Measurements from ENCODE around the gene TAPT1. TPM values are rescaled to one million over a fixed set of nuclear protein-coding genes. Genes with fewer than 3 reads are reported as not detected.

Gene TAPT1
- total and polyA plus RNA-seq, 10 donors = 10.7 to 53.7 (median 42.4) TPM

DNA sequence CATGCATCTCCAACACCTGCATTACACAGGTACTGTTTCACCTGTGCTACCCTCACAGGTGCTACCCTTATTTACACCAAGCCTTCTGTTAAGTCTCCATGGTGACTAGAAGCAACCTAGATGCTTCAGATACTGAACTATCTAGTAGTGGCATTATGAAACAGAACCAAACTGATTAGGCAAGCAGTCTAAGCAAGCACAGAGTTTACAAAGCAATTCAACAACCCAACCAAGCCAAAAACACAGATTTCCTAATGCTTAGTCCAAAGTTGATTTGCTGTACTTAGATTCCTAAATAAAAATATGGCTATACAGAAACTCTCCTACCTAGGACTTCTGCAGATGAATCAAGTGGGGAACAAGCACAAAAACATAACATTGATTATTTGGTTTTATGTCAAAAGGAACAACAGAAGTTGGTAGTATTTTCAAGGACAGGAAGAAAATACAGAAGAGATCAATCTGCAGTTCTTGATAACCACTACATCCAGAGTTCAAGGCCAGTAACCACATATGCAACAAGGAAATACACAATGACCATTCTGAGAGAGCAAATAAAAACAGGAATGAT, 3.2 kb downstream of the TAPT1 start:
- H3K4me1 ChIP-seq = peaks cover 29 to 87% (median 56%) of the 10 kb centered on the region in 6 donors
- TF ChIP-seq, protein P1, sequence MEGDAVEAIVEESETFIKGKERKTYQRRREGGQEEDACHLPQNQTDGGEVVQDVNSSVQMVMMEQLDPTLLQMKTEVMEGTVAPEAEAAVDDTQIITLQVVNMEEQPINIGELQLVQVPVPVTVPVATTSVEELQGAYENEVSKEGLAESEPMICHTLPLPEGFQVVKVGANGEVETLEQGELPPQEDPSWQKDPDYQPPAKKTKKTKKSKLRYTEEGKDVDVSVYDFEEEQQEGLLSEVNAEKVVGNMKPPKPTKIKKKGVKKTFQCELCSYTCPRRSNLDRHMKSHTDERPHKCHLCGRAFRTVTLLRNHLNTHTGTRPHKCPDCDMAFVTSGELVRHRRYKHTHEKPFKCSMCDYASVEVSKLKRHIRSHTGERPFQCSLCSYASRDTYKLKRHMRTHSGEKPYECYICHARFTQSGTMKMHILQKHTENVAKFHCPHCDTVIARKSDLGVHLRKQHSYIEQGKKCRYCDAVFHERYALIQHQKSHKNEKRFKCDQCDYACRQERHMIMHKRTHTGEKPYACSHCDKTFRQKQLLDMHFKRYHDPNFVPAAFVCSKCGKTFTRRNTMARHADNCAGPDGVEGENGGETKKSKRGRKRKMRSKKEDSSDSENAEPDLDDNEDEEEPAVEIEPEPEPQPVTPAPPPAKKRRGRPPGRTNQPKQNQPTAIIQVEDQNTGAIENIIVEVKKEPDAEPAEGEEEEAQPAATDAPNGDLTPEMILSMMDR (IDR thresholded peaks at IDR 0.05 in 8 of 11, conservative IDR thresholded peaks at IDR 0.05 in 3 of 11) = no peak
- TF ChIP-seq POLR2A (IDR thresholded peaks at IDR 0.05) = no peak
- TF ChIP-seq POLR2AphosphoS5 (IDR thresholded peaks at IDR 0.05) = no peak
- no peaks in the 10 kb centered on the region for H3K27me3 ChIP-seq (replicated peaks in 1 of 7)
- peak overlapping the region in 3 of 8 donors; percentile 71 to 95 (median 78) for H3K4me3 ChIP-seq
- peaks cover 0 to 22% (median 0%) of the 10 kb centered on the region in 6 donors for H3K36me3 ChIP-seq
- no peak for DNase-seq
- H3K27ac ChIP-seq = peak overlapping the region in 6 of 8 donors; percentile 8 to 99 (median 96)
- intact Hi-C loops (cut with DNase I; ENCODE audit: low total_unique reads) = no loop called here
- H3K9me3 ChIP-seq = no peaks in the 10 kb centered on the region

DNA sequence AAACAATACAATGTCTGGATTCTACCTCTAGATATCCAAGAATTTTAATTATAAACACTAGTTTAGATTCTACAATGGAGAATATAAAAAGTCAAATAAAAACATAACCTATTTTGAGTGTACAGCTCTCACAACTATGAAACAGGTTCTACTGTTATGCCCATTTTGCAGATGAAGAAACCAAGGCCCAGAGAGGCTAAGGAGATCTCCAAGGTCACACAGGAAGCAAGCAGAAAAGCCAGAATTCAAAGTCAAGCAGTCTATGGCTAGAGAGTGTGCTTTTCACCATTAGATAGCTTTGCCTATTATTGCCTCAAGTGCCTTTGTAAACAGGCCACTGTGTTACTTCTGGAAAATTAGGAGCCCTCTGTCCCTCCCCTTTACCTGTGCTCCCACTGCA, 7.3 kb downstream of the TAPT1 start:
- Histone ChIP-seq H3K4me3 (no peak overlapping the region), H3K4me1 (peaks cover 20 to 100% (median 55%) of the 10 kb centered on the region in 6 donors), H3K36me3 (peaks cover 0 to 42% (median 0%) of the 10 kb centered on the region in 6 donors), H3K27me3 (replicated peaks in 1 of 7) (no peaks in the 10 kb centered on the region), H3K9me3 (no peaks in the 10 kb centered on the region), H3K27ac (no peak overlapping the region)
- intact Hi-C loops (cut with DNase I; ENCODE audit: low total_unique reads) = no loop called here
- no peak for TF ChIP-seq POLR2A (IDR thresholded peaks at IDR 0.05)
- TF ChIP-seq, protein P1 (IDR thresholded peaks at IDR 0.05 in 8 of 11, conservative IDR thresholded peaks at IDR 0.05 in 3 of 11) = no peak
- TF ChIP-seq POLR2AphosphoS5 (IDR thresholded peaks at IDR 0.05) = no peak
- no peak for DNase-seq

- H3K36me3 ChIP-seq = peaks cover 0 to 55% (median 4%) of the 10 kb centered on the region in 6 donors
- no peaks in the 10 kb centered on the region for H3K27me3 ChIP-seq (replicated peaks in 1 of 7)
- no peak overlapping the region for H3K4me3 ChIP-seq
- H3K9me3 ChIP-seq = no peaks in the 10 kb centered on the region
- TF ChIP-seq POLR2AphosphoS5 (IDR thresholded peaks at IDR 0.05) = no peak
- TF ChIP-seq, protein P1 (IDR thresholded peaks at IDR 0.05 in 8 of 11, conservative IDR thresholded peaks at IDR 0.05 in 3 of 11) = no peak
- no peak for TF ChIP-seq POLR2A (IDR thresholded peaks at IDR 0.05)
- H3K4me1 ChIP-seq = peaks cover 6 to 100% (median 48%) of the 10 kb centered on the region in 6 donors
- intact Hi-C loops (cut with DNase I; ENCODE audit: low total_unique reads) = no loop called here
- no peak for DNase-seq
- WGBS, 5 donors = 43 to 61% (median 52%) methylated on average over 6 of the region's 6 CpGs
- no peak overlapping the region for H3K27ac ChIP-seq
Measured at GRCh38 chr4:16217300-16218051, 8.8 kb downstream of the TAPT1 start.

GRCh38 chr4:16213121-16213520, 13.2 kb downstream of the TAPT1 start:
- Histone ChIP-seq H3K27ac (peak overlapping the region in 1 of 8 donors; percentile 56), H3K4me1 (peaks cover 0 to 86% (median 42%) of the 10 kb centered on the region in 6 donors), H3K4me3 (no peak overlapping the region), H3K9me3 (no peaks in the 10 kb centered on the region), H3K36me3 (peaks cover 0 to 72% (median 8%) of the 10 kb centered on the region in 6 donors), H3K27me3 (replicated peaks in 1 of 7) (no peaks in the 10 kb centered on the region)
- intact Hi-C loops (cut with DNase I; ENCODE audit: low total_unique reads) = no loop called here
- TF ChIP-seq POLR2A (IDR thresholded peaks at IDR 0.05) (no peak), POLR2AphosphoS5 (IDR thresholded peaks at IDR 0.05) (no peak)
- TF ChIP-seq, protein P1 (IDR thresholded peaks at IDR 0.05 in 8 of 11, conservative IDR thresholded peaks at IDR 0.05 in 3 of 11) = no peak
- 39 to 71% (median 65%) methylated on average over 2 of the region's 2 CpGs for WGBS, 5 donors
- DNase-seq = no peak
